Fibroblast of mammary gland (primary cell): ENCODE data around the gene TIAM2.

Experiments
- DNase-seq: peaks from one replicate; pipeline ENCODE4 v3.0.0-alpha.2; 2010; ENCODE audit warnings: low read depth
- H3K4me3 ChIP-seq: 2 replicates; pipeline ENCODE4 v1.5.1; 2011; ENCODE audit warnings: low read depth, mild to moderate bottlenecking, low read length, moderate library complexity; ENCODE audit not compliant: control insufficient read depth
- CTCF ChIP-seq: conservative IDR thresholded peaks from 2 replicates; pipeline ENCODE4 v1.5.1; 2011; ENCODE audit warnings: low read depth, low read length, inconsistent platforms; ENCODE audit not compliant: control insufficient read depth, insufficient read depth

TIAM2 gene

DNA sequence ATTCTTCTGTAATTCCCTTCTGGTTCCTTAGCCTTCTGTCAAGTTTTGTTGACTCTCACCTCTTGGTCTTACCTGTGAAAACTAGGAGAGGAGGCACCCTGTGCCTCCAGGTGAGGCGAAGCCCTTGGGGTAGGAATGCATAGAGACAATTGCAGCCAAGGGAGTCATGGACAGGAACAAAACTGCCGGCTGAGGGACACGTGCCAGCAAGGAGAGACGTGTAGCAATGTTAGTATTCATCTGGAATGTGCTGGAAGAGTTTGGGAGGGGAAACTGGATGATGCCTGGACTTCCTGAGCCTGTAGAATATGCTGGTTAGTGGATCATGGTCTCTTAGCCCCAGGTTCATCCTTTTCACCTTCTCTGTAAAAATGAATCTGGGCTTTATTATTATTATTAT, 3.9 kb upstream of the TIAM2 start:
- TF ChIP-seq CTCF = no peak
- no peak for DNase-seq
- no peak overlapping the region for H3K4me3 ChIP-seq

GRCh38 chr6:154993026-154993425, 2.1 kb upstream of the TIAM2 start:
- TF ChIP-seq CTCF = no peak
- peak; percentile 16 for DNase-seq
- H3K4me3 ChIP-seq = no peak overlapping the region

GRCh38 chr6:154993710-154994109, 1.4 kb upstream of the TIAM2 start:
- no peak overlapping the region for H3K4me3 ChIP-seq
- no peak for DNase-seq
- no peak for TF ChIP-seq CTCF

DNA sequence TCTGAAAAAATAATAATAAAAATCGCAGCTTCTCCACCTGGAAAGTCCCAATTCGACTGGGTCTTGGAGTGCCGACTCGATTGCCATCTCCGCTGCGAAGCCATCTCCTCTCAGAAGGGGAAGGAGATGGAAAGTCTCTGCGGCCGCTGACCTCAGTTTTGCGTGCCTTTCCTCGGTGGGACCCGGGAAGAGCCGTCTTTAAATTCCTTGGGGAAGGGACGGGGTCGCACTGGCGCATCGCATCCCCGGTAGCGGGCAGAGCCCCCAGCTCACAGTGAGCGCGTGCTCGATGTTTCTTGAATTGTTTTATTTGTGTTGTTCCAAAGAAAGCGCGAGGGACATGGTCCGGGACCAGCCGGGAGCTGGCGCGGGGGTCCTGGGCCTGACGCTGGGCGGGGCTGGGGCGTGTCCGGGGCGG, 270 bp upstream of the TIAM2 start:
- TF ChIP-seq CTCF = no peak
- no peak for DNase-seq
- H3K4me3 ChIP-seq = peak overlapping the region; percentile 70

- TF ChIP-seq CTCF = no peak
- H3K4me3 ChIP-seq = peak overlapping the region; percentile 70
- peak; percentile 25 for DNase-seq
These were observed 988 bp downstream of the TIAM2 start for GRCh38 chr6:154996016-154996590.

DNA sequence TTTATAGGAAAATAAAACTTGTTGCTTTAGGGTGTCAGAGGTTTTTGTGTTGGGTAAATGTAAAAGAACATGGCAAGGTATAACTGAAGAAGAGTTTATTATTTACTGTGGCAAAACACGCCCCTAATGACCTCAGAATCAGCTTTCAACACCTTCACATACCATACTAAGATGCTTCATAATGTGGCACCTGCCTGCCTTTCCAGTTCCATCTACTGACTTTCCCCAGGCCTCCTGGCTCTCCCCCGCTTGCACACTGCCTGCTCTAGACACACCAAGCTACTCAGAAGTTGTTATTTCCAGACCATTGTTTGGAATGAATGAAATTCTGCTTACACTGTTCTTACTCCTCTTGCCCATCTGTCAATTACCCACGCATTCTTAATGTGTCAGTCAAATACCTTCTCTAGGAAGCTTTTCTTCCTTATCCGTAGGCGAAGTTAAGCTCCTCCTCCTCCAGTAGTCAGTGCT, 1.8 kb downstream of the TIAM2 start:
- DNase-seq = no peak
- H3K4me3 ChIP-seq = no peak overlapping the region
- TF ChIP-seq CTCF = no peak

DNA sequence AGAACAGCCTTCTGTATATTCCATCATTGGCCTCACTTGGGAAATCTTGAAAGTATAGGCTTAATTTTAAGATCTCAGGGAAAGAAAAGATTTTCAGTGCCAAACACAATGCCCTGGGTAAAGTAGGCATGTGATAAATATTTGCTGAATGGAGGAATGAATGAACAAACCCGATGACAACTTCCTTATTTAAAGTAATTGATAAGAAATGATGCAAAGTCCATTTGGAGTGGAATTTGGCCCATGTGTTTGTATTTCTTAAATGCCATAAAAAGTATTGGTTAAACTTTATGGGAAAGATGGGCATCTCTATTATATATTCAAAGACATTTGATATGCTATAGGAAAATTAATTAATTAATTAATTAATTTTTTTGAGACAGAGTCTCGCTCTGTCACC, 3.7 kb downstream of the TIAM2 start:
- DNase-seq = no peak
- TF ChIP-seq CTCF = no peak
- H3K4me3 ChIP-seq = no peak overlapping the region
